ENCODE data around the gene RPS25.

The RPS25 gene

DNA sequence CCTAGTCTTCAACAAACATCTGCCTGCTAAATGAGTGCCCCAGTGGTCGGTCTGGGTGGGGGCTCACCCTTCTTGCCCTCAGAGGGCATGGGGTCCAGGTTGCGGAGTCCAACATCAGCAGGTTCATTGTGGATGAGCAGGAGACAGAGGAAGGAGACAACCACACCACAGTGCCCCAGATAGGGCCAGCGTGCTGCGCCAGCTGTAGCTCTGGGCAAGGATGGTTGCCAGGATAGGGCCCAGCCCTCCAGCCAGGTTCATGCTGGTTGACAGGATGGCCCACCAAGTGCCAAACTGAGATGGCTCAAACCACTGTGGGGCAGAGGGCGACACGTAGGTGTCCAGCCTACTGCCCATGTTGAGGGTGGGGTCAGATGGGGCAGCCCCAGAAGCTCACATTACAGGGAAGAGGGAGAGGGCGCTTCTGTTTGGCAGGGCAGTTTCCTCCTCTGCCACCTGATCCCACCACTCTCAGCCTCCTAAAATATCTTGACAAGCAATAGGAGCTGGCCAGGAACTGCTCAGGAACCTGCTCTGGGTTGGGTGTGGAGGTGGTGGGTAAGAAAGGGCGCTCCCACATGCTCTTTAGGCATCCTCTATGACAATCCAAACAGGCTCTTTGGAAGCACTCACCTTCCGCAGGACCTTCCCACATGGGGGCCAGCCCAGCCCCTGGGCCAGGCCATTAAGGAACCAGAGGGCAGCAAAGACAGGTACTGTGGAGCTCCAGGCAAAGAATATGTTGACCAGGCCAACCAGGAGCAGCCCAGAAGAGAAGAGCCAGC, 9.6 kb upstream of the RPS25 start:
- Histone ChIP-seq H3K27ac (no peak overlapping the region), H2AFZ (no peak overlapping the region), H3K4me3 (ENCODE audit: low read depth, low read length) (no peak overlapping the region), H3K9ac (no peak overlapping the region), H3K4me2 (ENCODE audit: low read length) (no peak overlapping the region), H3K36me3 (ENCODE audit: control insufficient read depth, insufficient read depth, low read length) (no peaks in the 10 kb centered on the region), H3K9me3 (ENCODE audit: control insufficient read depth, low read length) (no peaks in the 10 kb centered on the region), H3K4me1 (peaks cover 2% of the 10 kb centered on the region), H3K79me2 (no peaks in the 10 kb centered on the region), H3K27me3 (ENCODE audit: control insufficient read depth, insufficient read depth, low read length) (no peaks in the 10 kb centered on the region)
- TF ChIP-seq, protein P1, sequence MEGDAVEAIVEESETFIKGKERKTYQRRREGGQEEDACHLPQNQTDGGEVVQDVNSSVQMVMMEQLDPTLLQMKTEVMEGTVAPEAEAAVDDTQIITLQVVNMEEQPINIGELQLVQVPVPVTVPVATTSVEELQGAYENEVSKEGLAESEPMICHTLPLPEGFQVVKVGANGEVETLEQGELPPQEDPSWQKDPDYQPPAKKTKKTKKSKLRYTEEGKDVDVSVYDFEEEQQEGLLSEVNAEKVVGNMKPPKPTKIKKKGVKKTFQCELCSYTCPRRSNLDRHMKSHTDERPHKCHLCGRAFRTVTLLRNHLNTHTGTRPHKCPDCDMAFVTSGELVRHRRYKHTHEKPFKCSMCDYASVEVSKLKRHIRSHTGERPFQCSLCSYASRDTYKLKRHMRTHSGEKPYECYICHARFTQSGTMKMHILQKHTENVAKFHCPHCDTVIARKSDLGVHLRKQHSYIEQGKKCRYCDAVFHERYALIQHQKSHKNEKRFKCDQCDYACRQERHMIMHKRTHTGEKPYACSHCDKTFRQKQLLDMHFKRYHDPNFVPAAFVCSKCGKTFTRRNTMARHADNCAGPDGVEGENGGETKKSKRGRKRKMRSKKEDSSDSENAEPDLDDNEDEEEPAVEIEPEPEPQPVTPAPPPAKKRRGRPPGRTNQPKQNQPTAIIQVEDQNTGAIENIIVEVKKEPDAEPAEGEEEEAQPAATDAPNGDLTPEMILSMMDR (IDR thresholded peaks at IDR 0.05): no peak

DNA sequence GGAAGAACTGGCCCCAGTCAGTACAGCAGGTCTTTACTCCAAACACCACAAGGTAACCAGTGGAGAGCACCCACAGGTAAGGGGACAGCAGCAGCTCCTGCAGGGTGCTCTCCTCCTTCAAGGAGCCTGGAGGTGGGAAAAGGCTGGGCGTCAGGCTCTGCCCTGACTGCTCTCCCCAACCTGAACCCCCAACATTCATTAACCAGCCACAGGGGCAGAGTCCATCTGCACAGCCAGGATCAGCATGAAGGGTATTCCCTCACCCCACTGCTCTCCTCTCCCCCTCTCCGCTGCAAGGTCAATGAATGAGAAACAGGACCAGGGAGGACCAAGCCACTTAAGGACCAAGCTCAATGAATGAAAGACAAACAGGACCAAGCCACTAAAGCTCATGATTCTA, 8.8 kb upstream of the RPS25 start:
- H3K36me3 ChIP-seq (ENCODE audit: control insufficient read depth, insufficient read depth, low read length): no peaks in the 10 kb centered on the region
- H3K27ac ChIP-seq: no peak overlapping the region
- peaks cover 2% of the 10 kb centered on the region for H3K4me1 ChIP-seq
- no peak overlapping the region for H3K4me3 ChIP-seq (ENCODE audit: low read depth, low read length)
- H2AFZ ChIP-seq: no peak overlapping the region
- TF ChIP-seq, protein P1 (IDR thresholded peaks at IDR 0.05): no peak
- H3K27me3 ChIP-seq (ENCODE audit: control insufficient read depth, insufficient read depth, low read length): no peaks in the 10 kb centered on the region
- no peak overlapping the region for H3K4me2 ChIP-seq (ENCODE audit: low read length)
- no peaks in the 10 kb centered on the region for H3K9me3 ChIP-seq (ENCODE audit: control insufficient read depth, low read length)
- H3K79me2 ChIP-seq: no peaks in the 10 kb centered on the region
- no peak overlapping the region for H3K9ac ChIP-seq

DNA sequence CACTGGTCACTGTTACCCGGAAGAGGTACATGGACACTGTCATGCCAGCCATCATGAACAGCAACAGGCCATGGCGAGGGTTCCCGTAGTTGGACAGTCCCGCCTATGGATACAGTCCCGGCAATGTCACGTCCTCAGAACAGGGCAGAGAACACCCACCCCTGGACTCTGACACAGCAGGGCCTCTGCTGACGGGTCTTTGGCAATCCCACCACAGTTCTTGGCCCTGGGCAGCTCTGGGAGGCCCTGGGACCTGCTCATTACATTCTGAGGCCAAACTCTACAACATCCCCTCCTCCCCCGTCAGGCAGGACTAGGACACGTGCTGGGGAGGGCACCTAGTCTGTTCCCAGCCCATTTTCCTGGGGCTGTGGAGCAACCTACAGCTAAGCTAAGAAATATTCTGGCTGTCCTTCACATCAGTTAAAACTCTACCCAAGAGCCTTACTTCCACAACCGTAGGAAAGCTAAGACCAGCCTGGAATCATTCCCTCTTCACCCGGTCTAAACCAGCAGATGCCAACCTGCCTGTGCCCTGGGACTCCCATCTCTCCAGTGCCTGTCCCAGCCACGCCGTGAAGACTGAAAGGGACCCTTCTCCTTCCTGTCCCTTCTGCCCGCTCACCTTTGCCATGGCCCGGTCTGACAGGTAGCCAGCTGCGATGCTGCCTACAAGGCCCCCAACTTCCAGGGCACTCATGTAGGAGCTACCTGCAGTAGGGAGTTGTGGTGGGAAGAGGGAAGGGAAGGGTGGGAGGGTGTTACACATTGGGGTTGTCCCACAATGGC, 8.0 kb upstream of the RPS25 start:
- H3K36me3 ChIP-seq (ENCODE audit: control insufficient read depth, insufficient read depth, low read length): no peaks in the 10 kb centered on the region
- H3K4me1 ChIP-seq: peaks cover 2% of the 10 kb centered on the region
- H3K4me2 ChIP-seq (ENCODE audit: low read length): no peak overlapping the region
- H3K4me3 ChIP-seq (ENCODE audit: low read depth, low read length): no peak overlapping the region
- H3K27ac ChIP-seq: no peak overlapping the region
- H2AFZ ChIP-seq: no peak overlapping the region
- H3K27me3 ChIP-seq (ENCODE audit: control insufficient read depth, insufficient read depth, low read length): no peaks in the 10 kb centered on the region
- no peaks in the 10 kb centered on the region for H3K9me3 ChIP-seq (ENCODE audit: control insufficient read depth, low read length)
- H3K9ac ChIP-seq: no peak overlapping the region
- H3K79me2 ChIP-seq: no peaks in the 10 kb centered on the region
- TF ChIP-seq, protein P1 (IDR thresholded peaks at IDR 0.05): no peak

DNA sequence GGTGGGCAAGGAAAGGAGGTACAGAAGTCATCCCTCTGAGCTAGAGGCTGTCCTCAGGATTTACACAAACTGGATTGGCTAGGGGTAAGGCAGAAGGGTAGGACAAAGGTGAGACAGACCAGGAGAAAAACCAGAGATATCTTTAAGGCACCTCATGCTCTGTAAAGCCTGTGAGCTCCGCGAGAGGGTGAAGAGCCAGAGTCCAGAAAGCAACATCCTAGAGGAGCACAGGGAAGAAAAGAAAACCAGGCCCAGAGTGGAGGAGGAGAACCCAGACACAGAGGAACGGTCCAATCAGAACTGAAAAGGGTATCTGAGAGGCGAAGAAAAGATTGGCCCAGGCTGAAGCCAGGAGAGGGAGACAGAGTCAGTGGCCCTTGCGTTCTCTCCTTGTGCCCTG, 7.4 kb upstream of the RPS25 start:
- H3K79me2 ChIP-seq: no peaks in the 10 kb centered on the region
- peaks cover 2% of the 10 kb centered on the region for H3K4me1 ChIP-seq
- H3K9ac ChIP-seq: no peak overlapping the region
- no peak overlapping the region for H2AFZ ChIP-seq
- no peaks in the 10 kb centered on the region for H3K36me3 ChIP-seq (ENCODE audit: control insufficient read depth, insufficient read depth, low read length)
- H3K27ac ChIP-seq: no peak overlapping the region
- H3K27me3 ChIP-seq (ENCODE audit: control insufficient read depth, insufficient read depth, low read length): no peaks in the 10 kb centered on the region
- H3K4me2 ChIP-seq (ENCODE audit: low read length): no peak overlapping the region
- H3K9me3 ChIP-seq (ENCODE audit: control insufficient read depth, low read length): no peaks in the 10 kb centered on the region
- TF ChIP-seq, protein P1 (IDR thresholded peaks at IDR 0.05): no peak
- no peak overlapping the region for H3K4me3 ChIP-seq (ENCODE audit: low read depth, low read length)

All from parathyroid adenoma (tissue), 2 donors.